HG02642 (cell line): ENCODE results near the gene STAC2.

Experiments
- ATAC-seq: cut with Tn5 transposase; IDR thresholded peaks from one replicate; pipeline ENCODE4 v1.9.1; 2021; ENCODE audit warnings: mild to moderate bottlenecking; ENCODE audit not compliant: unreplicated experiment, poor library complexity

The STAC2 gene

DNA sequence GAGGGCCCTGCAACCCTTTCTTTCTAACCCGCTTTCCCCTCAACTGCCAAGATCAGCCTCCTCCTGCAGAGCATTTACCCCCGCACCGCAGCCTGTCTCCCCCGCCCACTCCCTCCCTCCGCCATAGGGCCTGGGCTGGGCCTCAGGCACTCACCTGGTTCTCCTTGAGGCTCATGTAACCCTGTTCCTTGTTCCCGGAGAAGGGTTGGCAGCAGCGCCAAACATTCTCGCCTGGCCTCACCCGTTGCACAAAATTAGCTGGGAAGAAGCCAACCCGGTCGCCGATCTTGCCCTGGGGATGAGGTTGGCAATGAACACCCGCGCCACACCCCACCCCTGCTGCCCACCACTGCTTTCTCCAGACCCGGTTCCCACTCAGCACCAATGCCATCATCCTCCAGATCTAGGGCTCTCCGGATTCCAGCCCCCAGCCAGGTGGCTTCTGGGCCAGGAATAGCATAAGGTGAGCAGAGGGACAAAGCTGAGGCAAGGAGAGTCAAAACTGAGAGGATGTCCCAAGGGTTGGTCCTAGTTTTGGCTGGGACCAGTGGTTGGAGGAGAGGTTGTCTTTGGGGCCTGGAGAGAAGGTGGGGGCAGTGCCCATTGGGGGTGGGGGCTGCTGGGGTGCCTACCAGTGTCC lies 12.8 kb downstream of the STAC2 start:
- ATAC-seq, result no peak

DNA sequence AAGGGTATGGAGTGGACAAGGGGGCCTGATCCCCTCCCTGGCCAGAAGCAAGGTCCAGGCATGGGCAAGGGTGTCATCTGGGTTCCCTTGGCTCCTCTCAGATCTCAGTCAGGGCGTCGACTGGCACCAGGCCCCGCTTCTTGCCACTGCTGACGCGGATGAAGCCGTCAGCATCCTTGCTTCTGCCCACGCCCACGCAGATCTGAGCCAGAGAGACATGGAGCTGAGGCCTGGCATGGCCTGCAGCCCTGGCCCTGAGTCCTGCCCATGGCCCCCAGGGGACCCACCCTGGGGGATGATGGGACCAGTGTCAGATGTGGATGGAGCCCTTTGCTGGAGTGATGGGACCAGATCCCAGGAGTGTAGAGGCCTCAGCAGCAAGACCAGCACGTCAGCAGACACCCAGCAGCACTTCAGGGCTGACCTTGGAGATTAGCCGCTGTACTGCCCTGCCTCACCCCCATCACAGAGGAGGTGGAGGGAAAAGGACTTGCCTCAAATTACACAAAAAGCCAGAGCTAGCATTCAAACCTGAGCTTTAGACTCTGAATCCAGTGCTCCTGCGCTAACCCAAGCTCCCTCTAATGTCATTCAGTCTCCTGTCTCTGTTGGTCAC lies 13.4 kb downstream of the STAC2 start:
- no peak for ATAC-seq

DNA sequence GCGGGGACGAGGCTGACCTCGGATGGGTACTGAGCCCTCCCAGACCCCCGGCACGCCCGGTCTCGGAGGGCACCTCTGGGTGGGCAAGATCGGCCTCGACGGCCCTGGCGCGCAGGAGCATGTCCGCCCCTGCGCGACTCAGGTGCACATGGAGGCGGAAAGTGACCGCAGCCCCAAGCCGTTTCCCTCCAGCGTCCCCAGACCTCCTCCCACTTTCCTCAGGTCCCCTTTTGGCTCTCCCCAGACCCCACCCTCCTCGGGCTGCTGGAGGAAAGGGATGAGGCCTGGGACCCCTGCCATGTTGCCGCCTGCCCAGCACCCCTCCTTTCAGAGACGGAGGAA lies 15.7 kb downstream of the STAC2 start:
- no peak for ATAC-seq

DNA sequence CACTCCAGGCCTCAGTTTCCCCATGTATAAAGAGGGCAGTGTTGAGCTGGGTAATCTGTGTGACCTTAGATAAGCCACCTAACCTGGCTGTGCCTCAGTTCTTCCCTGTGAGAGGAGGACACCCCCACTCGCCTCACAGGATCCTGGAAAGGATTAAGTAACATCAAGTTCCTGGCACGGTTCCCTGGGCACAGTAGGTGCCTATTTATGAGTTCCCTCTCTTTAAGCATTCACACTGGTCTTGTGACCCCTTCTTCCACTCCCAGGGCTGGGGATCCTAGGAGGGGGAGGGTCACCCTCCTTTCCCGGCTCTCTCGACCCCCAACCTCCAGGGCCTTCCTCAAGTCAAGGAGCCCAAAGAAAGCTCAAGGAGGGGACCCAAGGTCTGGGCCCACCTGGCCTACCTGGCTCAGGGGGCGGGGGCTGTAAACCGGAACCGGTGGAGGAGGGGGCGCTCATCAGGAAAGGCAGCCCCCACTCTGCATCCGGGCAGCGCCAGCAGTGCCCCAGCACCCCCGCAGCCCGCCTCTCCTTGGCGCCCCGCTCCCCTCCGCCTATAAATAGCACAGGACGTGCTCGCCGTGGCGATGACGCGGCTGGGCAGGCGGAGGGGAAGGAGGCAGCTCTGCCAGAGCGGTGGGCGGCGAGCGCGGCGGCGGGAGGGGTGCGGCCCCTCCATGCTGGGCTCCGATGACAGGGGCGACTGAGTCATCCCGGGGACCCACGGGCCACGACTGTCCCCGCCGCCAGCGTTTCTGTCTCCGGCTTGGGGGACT lies 16.2 kb downstream of the STAC2 start:
- no peak for ATAC-seq

DNA sequence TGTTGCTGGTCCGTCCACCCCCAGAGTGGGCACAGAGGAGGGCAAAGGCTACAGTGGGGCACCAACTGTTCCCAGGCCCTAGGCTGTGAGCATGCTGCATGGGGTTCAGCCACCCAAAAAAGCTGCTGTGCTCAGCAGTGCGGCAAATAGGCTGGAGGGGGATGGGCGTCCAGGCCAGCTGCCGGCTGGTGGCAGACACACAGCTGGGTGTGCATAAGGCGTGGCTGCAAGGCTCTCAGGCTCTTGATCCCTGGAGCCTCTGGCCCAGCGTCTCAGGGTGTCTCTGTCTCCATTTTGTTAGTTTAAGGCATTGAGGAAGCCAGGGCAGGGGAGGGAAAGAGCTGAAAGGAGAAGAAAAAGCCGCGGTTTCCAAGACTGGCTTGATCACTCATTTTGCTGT lies 16.9 kb downstream of the STAC2 start:
- ATAC-seq, result peak; percentile 53

DNA sequence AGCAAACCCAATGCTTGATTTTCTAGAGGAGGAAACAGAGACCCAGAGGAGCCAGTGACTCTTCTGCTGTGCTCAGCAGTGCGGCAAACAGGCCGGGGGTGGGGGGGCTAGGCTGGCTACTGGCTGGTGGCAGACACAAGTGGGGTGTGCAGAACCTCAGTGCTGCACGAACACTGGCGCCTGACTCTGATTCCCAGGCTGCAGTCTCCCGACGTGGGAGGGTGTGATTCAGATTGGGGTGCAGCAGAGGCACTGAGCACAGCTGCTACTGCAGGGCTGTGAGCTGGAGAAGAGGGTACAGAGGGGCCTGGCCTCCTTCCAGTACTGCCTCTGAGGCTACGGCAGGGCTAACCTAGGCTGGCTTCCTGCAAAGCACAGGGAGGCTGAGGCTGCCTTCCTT lies 17.6 kb downstream of the STAC2 start:
- no peak for ATAC-seq

DNA sequence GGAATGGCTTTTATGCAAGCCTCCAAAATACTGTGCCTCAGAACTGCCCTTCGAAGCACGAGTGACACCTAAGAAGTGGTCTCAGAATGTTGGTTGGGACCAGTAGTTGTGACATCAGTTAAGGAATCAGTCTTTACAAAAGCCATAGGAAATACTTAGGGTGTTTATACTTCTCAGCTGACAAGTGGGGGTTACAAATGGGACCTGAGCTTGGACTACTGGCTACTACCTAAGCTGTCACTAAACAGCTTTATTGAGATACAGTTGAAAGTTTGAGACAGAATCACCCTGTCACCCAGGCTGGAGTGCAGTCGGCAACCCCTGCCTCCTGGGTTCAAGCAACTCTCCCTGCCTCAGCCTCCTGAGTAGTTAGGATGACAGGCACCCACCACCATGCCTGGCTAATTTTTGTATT lies 20.6 kb downstream of the STAC2 start:
- ATAC-seq, result no peak

DNA sequence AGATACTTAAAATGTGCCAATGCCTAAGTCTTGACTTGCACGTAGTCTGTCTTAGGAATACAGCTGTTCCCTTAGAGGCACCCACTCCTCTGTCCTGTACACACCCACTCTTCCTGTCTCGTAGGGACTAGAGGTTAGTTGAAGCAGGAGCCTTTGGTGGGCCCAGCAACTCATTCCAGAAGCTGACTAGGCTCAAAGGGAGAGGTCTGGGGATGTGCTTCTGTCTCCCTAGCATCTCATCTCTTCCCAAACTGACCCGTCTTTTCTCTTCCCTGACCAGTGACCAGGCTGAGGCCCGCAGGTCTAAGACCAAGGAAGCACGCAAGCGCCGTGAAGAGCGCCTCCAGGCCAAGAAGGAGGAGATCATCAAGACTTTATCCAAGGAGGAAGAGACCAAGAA lies 21.5 kb downstream of the STAC2 start:
- ATAC-seq, result no peak

DNA sequence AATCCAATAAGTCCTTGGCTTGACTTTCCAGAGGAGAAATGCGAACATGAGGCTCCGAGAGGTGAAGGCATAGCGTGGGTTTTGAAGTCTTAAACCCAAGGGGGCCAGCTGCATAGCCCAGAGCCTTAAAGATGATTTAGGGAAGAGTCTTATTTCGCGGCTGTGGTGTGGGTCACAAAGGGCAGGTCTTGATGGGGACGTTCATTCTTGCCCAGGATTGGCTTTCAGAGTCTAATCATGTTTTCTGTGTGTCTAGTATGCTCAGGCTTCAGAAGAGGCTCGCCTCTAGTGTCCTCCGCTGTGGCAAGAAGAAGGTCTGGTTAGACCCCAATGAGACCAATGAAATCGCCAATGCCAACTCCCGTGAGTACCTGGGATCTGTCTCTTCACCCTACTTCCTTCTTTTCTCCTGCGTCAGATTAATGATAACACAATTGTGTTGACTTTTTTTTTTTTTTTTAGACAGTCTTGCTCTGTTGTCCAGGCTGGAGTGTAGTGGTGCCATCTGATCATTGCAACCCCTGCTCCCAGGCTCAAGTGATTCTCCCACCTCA lies 24.7 kb downstream of the STAC2 start:
- ATAC-seq, result no peak

DNA sequence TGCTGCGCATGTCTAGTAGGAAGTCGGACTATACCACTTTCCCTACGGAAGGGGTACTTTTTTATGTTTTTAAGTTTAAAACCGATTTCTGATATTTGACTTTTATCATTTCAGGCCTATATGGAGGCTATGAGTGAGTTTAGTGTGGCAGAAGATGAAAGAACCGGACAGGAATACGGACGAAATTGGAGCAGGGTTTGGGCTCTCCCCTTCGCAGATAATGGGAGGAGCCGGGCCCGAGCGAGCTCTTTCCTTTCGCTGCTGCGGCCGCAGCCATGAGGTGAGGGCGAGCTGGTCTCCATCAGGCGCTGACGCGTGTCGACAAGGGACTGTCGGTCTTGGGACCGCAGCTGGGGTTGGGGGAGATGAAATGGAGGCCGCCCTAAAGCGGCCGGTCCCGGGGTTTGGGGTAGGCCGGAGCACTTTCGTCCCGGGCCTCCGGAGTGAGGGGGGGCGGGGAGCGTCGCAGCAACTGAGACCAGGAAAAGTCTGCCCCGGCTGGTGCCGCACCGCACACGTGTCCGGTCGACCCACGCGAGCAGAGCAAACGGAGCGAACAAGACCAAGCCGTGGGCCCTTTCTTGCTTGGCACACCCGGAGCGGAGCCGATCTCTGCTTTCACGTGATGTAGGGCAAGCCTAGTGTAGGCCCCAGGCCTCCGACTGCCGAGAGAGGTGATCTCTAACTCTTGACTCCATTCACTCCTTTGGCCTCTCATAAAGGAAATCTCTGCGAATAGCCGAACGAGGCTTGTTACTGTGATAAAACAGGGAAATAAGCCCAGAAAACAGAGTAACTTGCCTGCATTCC lies 25.5 kb downstream of the STAC2 start, which contains the start of gene RPL19:
Gene RPL19, plus strand, starts transcription at position 214 of the 810 bp plus-strand sequence. Its CDS starts 62 bp downstream, at position 276.
- peak; percentile 71 for ATAC-seq

DNA sequence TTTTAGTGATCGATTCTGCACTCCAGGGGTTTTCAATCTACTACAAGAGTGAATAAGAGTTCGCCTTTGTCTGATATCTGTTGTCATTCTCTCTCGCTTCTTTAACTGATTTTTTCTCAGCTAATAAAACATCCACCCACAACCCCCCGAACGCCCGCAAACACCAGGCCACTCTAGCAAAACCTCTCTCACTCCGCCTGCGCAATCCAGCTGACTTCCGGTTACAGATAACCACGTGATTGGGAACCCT lies 26.0 kb downstream of the STAC2 start:
- peak; percentile 67 for ATAC-seq

DNA sequence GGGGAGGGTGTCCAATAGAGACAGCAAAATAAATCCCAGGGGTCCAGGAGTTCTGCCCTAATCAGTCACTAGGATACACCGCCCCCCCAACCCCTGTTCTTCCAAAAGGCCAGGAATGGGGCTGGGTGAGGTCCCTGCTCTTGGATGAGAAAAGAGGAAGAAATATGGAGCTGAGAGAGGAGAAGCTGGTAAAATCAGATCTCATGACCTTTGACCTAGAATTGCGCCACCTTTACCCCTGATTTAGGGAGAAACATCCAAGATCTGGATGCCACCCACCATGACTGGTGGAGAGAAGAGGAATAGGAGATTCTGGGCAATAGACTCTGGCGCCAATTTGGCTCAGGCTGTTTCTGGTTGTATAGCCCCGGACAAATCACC lies 27.6 kb downstream of the STAC2 start:
- ATAC-seq, result no peak

DNA sequence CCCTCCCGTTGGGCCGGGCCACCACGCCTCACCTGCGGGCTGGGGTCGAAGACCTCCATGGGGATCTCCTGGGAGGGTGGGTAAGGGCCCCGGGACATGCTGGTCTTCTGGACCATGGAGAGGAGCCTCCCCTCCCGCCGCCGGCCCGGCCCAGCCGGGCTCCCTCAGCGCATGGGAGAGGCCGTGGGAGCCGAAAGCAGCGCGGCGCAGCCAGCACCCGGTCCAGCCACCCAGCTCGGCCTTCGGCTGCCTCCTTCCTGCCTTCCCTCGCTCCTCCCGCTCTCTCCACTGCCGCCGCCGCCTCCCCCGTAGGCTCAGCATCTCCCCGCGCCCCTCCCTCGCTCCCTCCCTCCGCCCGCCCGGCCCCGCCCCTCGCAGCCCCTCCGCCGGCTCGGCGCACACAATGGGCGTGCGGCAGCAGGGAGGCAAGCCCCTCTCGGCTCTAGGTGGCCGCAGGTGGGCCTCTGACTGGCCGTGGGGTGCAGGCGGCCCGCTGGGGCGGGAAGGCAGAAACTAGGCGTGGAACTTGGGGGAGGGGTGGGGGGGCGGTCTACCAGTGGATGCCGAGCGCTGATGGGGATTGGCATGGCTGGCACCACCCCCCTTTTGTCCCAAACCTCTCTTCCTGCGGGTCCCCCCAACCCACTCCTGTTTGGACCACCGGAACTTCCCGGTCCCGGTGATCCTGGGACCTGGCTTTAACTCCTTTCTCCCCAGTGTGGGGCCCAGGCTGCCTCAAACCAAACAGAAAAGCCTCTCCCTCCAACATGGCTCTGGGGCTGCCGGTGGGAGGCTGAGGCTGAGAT lies 28.2 kb downstream of the STAC2 start, which contains the start of gene CACNB1:
Gene CACNB1, minus strand, starts transcription at position 290 of the 806 bp plus-strand sequence. Its CDS starts 174 bp downstream, at position 116.
- ATAC-seq, result peak; percentile 45

DNA sequence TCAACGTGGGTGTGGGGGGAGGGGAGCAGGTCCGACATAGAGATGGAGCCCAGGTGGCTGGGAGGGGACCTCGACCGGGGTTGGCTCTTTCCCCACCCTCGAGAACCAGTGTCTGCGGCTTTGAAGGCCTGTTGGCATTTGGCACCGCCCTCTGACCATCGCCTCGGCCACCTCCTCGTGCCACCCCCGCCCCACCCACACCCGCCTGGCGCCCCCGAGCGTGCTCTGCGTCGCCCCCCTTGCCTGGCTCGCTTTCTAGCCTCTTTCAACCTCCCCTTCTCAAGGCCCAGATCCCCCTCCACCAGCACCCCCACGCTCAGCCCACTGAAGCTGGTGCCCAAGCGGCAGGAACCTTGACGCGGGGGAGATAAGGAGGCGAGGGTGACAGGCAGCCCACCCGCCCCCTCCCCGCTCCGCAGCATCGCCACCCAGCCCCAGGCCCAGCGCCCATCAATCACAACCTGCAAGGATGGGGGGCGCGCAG lies 28.9 kb downstream of the STAC2 start:
- ATAC-seq, result no peak

DNA sequence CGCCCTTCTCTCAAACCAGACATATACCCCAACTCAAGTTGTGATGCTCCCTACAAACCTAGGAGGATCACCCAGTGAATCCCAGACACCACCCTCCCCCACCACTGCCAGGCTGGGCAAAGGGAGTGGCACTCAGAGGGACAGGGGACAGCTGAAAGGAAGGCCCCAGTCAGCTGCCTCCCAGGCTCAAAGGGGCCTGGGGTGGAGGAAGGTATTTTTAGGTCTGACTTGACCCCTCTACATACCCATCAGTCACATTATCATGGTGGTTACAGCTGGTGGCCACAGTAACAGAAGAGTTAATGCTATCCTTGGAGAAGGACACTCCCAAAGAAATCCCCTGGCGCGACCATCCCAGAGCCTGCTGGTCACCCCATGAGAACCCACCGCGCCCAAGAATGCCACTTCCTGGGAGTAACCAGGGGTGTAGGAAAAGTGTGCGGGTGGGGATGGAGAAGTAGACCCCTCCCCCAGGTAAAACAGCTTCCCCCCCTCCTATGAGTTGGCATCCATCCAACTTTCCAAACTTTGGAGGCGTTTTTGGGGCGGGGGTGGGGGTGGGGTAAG lies 29.4 kb downstream of the STAC2 start:
- no peak for ATAC-seq

DNA sequence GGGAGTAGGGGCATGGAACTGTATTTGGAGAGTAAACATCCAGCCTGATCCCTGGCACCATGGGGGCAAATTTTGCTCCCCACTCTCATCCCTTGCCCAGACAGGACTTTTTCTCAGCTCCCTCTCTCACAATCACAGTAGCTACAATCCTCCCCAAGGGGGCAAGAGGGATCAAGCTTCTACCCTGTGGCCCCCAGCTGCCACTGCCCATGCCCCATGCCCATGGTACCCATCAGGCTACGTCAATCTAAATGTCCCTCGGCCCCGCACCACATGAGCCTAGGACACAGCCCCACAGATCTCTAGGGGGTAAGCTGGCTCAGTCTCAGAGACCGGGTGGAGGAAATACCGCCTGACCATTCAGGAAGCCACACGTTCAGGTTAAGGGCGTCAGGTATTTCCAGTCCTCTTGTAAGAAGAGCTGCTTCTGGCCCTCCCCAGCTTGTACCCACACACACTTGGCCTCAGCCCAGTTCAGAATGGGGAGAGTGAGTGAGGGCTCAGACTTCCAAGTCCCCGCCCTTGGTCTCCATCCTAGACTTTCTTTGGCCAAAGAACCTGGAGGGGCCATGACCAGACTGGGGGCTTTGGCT lies 30.1 kb downstream of the STAC2 start:
- no peak for ATAC-seq

DNA sequence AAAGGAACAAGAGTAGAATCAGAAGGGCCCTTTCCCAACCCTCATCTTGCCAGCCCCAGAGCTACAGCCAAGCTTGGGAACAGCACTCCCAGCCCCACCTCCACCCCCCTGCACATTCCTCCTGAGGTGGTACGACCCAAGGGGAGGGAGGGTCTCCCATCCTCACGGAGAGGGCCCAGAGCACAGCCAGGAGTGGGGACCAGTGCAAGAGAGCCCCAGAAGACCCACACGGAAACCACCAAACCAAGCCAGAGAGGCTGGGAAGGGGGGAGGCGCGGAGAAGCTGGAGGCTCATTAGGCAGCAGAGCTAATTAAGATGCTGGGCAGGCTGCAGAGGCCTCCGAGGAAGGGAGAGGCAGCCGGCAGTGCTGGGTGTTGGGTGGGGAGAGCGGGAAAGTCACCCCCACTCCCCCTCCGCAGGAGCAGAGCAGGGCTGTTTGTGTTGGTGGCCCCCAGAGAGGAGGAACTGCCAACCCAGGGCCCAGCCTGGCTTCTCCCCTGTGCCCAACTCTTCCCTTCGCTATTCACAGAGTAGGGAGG lies 30.7 kb downstream of the STAC2 start:
- no peak for ATAC-seq

DNA sequence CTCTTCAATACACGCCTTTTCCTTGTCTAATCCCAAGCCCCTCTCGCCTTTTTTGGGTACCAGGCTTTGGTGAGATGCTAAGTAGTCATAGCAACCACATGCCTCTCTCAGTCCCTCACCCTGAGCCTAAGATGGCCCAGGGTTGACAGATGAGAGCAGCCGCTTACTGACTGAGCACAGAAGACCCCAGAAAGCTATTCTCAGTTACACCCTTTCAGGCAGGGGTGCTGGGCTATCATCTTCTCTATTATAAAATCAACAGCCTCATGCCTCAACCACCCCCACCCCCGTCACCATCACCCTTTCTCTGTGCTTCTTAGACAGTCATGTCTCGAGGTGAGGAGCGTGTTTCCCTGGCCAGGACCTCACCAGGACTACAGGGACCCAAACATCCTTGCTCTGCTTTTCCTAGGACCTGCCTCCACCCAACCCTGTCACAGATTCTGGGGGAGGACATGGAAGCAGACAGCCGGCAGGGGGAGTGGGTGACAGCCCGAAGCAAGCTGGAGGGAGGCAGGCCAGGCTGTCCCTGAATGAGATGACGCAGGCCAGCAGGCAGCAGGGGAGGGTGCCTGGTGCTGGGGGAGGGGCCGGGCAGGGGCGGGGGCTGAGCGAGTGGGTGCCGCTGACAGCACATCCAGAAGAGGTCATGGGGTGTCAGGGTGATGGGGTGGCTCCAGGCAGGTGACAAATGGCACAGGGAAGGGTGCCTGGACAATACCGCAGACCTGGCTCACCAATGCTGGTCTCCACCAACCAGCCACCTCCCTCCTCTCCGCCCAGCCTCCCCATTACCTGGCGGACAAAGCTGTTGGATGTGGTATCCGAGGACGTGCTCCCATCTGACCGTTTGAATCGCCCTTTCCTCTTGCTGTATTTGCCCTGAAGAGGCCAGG lies 31.4 kb downstream of the STAC2 start:
- no peak for ATAC-seq
